Liver (tissue), 9 donors: ENCODE data around the gene ERCC6L2. TPM values are rescaled to one million over a fixed set of nuclear protein-coding genes. Genes with fewer than 3 reads are reported as not detected.

Source experiments
- DNase-seq: peaks from one replicate; pipeline ENCODE4 v3.0.0-alpha.2; 2017; ENCODE audit warnings: low spot score
- H3K27ac ChIP-seq, 2 donors: one replicate each; pipeline ENCODE4 v1.7.0; 2013; ENCODE audit warnings: inconsistent platforms in 2 of 2, low read length in 2 of 2, control low read depth in 1 of 2, low read depth in 1 of 2, mild to moderate bottlenecking in 1 of 2
- H3K27me3 ChIP-seq, 4 donors: one replicate each; pipeline versions ENCODE4 v1.6.1 to v1.7.0; 2013; ENCODE audit warnings: low read length in 3 of 4, inconsistent platforms in 1 of 4, mild to moderate bottlenecking in 1 of 4, moderate library complexity in 1 of 4; ENCODE audit not compliant: control insufficient read depth in 4 of 4, insufficient read depth in 4 of 4
- H3K36me3 ChIP-seq, 4 donors: one replicate each; pipeline versions ENCODE4 v1.6.1 to v1.7.0; 2013; ENCODE audit warnings: low read length in 3 of 4, mild to moderate bottlenecking in 3 of 4, low read depth in 1 of 4, moderate library complexity in 1 of 4; ENCODE audit not compliant: control insufficient read depth in 4 of 4, insufficient read depth in 3 of 4
- H3K4me1 ChIP-seq, 4 donors: one replicate each; pipeline versions ENCODE4 v1.6.1 to v1.7.0; 2013; ENCODE audit warnings: low read length in 3 of 4, mild to moderate bottlenecking in 3 of 4, moderate library complexity in 1 of 4; ENCODE audit not compliant: control insufficient read depth in 4 of 4, insufficient read depth in 4 of 4
- H3K4me3 ChIP-seq, 3 donors: one replicate each; pipeline versions ENCODE4 v1.6.1 to v1.7.0; 2013; ENCODE audit warnings: low read length in 3 of 3, control low read depth in 1 of 3, low read depth in 1 of 3, mild to moderate bottlenecking in 1 of 3
- H3K9ac ChIP-seq, 2 donors: one replicate each; pipeline ENCODE4 v1.7.0; 2013; ENCODE audit warnings: low read length in 2 of 2, mild to moderate bottlenecking in 2 of 2, moderate library complexity in 2 of 2, control low read depth in 1 of 2, low read depth in 1 of 2
- H3K9me3 ChIP-seq, 4 donors: one replicate each; pipeline versions ENCODE4 v1.6.1 to v1.7.0; 2013; ENCODE audit warnings: low read length in 3 of 4; ENCODE audit not compliant: control insufficient read depth in 4 of 4
- EGR1 ChIP-seq, 2 donors: IDR thresholded peaks; 2 replicates each; pipeline ENCODE4 v1.6.1; 2016 to 2018; ENCODE audit warnings: antibody characterized with exemption in 2 of 2, low read depth in 2 of 2
- FOXA1 ChIP-seq: IDR thresholded peaks from 2 replicates; pipeline ENCODE4 v1.6.1; 2016; ENCODE audit warnings: antibody characterized with exemption
- FOXA2 ChIP-seq: IDR thresholded peaks from 2 replicates; pipeline ENCODE4 v1.6.1; 2016; ENCODE audit warnings: antibody characterized with exemption
- GABPA ChIP-seq, 2 donors: IDR thresholded peaks in 1 of 2; conservative IDR thresholded peaks in 1 of 2; 2 replicates each; pipeline ENCODE4 v1.6.1; 2016; ENCODE audit warnings: antibody characterized with exemption in 2 of 2, mild to moderate bottlenecking in 1 of 2, moderate library complexity in 1 of 2
- HNF4A ChIP-seq, 2 donors: conservative IDR thresholded peaks; 2 replicates each; pipeline ENCODE4 v1.6.1; 2016; ENCODE audit warnings: antibody characterized with exemption in 2 of 2, mild to moderate bottlenecking in 2 of 2
- HNF4G ChIP-seq: IDR thresholded peaks from 2 replicates; pipeline ENCODE4 v1.6.1; 2016; ENCODE audit warnings: antibody characterized with exemption
- JUND ChIP-seq, 2 donors: IDR thresholded peaks; 2 replicates each; pipeline ENCODE4 v1.6.1; 2016; ENCODE audit warnings: antibody characterized with exemption in 2 of 2
- NR2F2 ChIP-seq: IDR thresholded peaks from 2 replicates; pipeline ENCODE4 v1.6.1; 2016; ENCODE audit warnings: antibody characterized with exemption
- RAD21 ChIP-seq, 2 donors: IDR thresholded peaks; 2 replicates each; pipeline ENCODE4 v1.6.1; 2016; ENCODE audit warnings: antibody characterized with exemption in 2 of 2, mild to moderate bottlenecking in 2 of 2
- RXRA ChIP-seq, 2 donors: IDR thresholded peaks; 2 replicates each; pipeline ENCODE4 v1.6.1; 2017 to 2018; ENCODE audit warnings: antibody characterized with exemption in 2 of 2, mild to moderate bottlenecking in 1 of 2
- SP1 ChIP-seq: IDR thresholded peaks from 2 replicates; pipeline ENCODE4 v1.6.1; 2018; ENCODE audit warnings: antibody characterized with exemption, mild to moderate bottlenecking
- TAF1 ChIP-seq: conservative IDR thresholded peaks from 2 replicates; pipeline ENCODE4 v1.6.1; 2016; ENCODE audit warnings: antibody characterized with exemption, mild to moderate bottlenecking
- YY1 ChIP-seq: IDR thresholded peaks from 2 replicates; pipeline ENCODE4 v1.6.1; 2016; ENCODE audit warnings: antibody characterized with exemption, mild to moderate bottlenecking
- WGBS: extraction: QIAGEN DNeasy Blood & Tissue Kit; methylation state at CpG from one replicate; pipeline ENCODE4 v1.1.7; 2013; 5-methylcytosine and 5-hydroxymethylcytosine counted together
- polyA plus RNA-seq, 2 donors: library from polyadenylated mRNA; stranded (reverse) in 1 of 2; unstranded in 1 of 2; fragments of 200-250 nt in 1 of 2; fragments of >200 nt in 1 of 2; fragmentation: Nextera tagmentation in 1 of 2; extraction: Ambion mirVana in 1 of 2; gene quantifications; one replicate each; pipeline versions ENCODE4 v1.2.1 to v1.2.3, GENCODE V29; 2013 to 2015
- total RNA-seq, 2 donors: library from RNA; depleted of rRNA; stranded (reverse); fragments of >200 nt; gene quantifications; one replicate each; pipeline ENCODE4 v1.2.3, GENCODE V29; 2014
- TF ChIP-seq, protein P1 (sequence below): IDR thresholded peaks from 2 replicates; pipeline ENCODE4 v1.6.1; 2016; ENCODE audit warnings: antibody characterized with exemption
- TF ChIP-seq, protein P2 (sequence below): IDR thresholded peaks from 2 replicates; pipeline ENCODE4 v1.6.1; 2016; ENCODE audit warnings: antibody characterized with exemption, mild to moderate bottlenecking
- TF ChIP-seq, protein P3 (sequence below): fragments of 150-350 bp; IDR thresholded peaks from 2 replicates; pipeline ENCODE4 v1.5.1; 2017; ENCODE audit warnings: improper control_type of control experiment, low read depth, low read length; ENCODE audit not compliant: missing input control
- TF ChIP-seq, protein P4 (sequence below): IDR thresholded peaks from 2 replicates; pipeline ENCODE4 v1.6.1; 2016; ENCODE audit warnings: antibody characterized with exemption
- TF ChIP-seq, protein P5 (sequence below): IDR thresholded peaks from 2 replicates; pipeline ENCODE4 v1.6.1; 2016; ENCODE audit warnings: antibody characterized with exemption
- donor health status: healthy.
- donor health status: healthy.
- donor health status: healthy.
- donor health status: healthy.
- donor health status: healthy.

ERCC6L2 gene
- total and polyA plus RNA-seq, 4 donors, result 4.7 to 46.0 (median 22.0) TPM

DNA sequence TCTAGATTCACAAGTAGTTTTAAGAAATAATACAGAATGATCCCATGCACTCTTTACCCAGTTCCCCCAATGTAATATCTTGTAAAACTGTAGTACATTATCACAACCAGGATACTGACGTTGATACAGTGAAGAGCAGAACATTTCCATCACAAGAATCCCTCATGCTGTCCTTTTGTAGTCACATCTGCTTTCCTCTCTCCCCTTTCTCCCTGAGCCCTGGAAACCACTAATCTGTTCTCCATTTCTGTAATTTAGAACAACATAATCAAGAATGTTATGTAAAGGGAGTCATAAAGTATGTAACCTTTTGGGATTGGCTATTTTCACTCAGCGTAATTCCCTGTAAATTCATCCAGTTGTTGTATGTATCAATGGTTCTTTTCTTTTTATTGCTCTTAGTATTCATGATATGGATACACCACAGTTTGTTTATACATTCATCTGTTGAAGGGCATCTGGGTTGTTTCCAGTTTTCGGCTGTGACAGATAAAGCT lies 61.1 kb downstream of the ERCC6L2 start:
- no peak for TF ChIP-seq FOXA1
- no peak for TF ChIP-seq YY1
- no peak for TF ChIP-seq RXRA (IDR thresholded peaks at IDR 0.05)
- no peak for TF ChIP-seq HNF4A (conservative IDR thresholded peaks at IDR 0.05)
- no peak for TF ChIP-seq JUND (IDR thresholded peaks at IDR 0.05)
- TF ChIP-seq, protein P1, sequence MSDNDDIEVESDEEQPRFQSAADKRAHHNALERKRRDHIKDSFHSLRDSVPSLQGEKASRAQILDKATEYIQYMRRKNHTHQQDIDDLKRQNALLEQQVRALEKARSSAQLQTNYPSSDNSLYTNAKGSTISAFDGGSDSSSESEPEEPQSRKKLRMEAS, result no peak
- TF ChIP-seq, protein P2, sequence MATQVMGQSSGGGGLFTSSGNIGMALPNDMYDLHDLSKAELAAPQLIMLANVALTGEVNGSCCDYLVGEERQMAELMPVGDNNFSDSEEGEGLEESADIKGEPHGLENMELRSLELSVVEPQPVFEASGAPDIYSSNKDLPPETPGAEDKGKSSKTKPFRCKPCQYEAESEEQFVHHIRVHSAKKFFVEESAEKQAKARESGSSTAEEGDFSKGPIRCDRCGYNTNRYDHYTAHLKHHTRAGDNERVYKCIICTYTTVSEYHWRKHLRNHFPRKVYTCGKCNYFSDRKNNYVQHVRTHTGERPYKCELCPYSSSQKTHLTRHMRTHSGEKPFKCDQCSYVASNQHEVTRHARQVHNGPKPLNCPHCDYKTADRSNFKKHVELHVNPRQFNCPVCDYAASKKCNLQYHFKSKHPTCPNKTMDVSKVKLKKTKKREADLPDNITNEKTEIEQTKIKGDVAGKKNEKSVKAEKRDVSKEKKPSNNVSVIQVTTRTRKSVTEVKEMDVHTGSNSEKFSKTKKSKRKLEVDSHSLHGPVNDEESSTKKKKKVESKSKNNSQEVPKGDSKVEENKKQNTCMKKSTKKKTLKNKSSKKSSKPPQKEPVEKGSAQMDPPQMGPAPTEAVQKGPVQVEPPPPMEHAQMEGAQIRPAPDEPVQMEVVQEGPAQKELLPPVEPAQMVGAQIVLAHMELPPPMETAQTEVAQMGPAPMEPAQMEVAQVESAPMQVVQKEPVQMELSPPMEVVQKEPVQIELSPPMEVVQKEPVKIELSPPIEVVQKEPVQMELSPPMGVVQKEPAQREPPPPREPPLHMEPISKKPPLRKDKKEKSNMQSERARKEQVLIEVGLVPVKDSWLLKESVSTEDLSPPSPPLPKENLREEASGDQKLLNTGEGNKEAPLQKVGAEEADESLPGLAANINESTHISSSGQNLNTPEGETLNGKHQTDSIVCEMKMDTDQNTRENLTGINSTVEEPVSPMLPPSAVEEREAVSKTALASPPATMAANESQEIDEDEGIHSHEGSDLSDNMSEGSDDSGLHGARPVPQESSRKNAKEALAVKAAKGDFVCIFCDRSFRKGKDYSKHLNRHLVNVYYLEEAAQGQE, result no peak
- TF ChIP-seq, protein P3, sequence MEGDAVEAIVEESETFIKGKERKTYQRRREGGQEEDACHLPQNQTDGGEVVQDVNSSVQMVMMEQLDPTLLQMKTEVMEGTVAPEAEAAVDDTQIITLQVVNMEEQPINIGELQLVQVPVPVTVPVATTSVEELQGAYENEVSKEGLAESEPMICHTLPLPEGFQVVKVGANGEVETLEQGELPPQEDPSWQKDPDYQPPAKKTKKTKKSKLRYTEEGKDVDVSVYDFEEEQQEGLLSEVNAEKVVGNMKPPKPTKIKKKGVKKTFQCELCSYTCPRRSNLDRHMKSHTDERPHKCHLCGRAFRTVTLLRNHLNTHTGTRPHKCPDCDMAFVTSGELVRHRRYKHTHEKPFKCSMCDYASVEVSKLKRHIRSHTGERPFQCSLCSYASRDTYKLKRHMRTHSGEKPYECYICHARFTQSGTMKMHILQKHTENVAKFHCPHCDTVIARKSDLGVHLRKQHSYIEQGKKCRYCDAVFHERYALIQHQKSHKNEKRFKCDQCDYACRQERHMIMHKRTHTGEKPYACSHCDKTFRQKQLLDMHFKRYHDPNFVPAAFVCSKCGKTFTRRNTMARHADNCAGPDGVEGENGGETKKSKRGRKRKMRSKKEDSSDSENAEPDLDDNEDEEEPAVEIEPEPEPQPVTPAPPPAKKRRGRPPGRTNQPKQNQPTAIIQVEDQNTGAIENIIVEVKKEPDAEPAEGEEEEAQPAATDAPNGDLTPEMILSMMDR, result no peak
- no peak for TF ChIP-seq HNF4G
- TF ChIP-seq, protein P4, sequence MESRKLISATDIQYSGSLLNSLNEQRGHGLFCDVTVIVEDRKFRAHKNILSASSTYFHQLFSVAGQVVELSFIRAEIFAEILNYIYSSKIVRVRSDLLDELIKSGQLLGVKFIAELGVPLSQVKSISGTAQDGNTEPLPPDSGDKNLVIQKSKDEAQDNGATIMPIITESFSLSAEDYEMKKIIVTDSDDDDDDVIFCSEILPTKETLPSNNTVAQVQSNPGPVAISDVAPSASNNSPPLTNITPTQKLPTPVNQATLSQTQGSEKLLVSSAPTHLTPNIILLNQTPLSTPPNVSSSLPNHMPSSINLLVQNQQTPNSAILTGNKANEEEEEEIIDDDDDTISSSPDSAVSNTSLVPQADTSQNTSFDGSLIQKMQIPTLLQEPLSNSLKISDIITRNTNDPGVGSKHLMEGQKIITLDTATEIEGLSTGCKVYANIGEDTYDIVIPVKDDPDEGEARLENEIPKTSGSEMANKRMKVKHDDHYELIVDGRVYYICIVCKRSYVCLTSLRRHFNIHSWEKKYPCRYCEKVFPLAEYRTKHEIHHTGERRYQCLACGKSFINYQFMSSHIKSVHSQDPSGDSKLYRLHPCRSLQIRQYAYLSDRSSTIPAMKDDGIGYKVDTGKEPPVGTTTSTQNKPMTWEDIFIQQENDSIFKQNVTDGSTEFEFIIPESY, result no peak
- no peak for TF ChIP-seq NR2F2
- no peak for TF ChIP-seq RAD21 (IDR thresholded peaks at IDR 0.05)
- TF ChIP-seq EGR1 (IDR thresholded peaks at IDR 0.05; ENCODE audit: low read depth in 2 of 2), result no peak
- TF ChIP-seq, protein P5, sequence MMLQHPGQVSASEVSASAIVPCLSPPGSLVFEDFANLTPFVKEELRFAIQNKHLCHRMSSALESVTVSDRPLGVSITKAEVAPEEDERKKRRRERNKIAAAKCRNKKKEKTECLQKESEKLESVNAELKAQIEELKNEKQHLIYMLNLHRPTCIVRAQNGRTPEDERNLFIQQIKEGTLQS, result no peak
- TF ChIP-seq SP1, result no peak
- TF ChIP-seq FOXA2, result no peak
- peaks cover 2 to 14% (median 10%) of the 10 kb centered on the region in 4 donors for H3K36me3 ChIP-seq
- no peak overlapping the region for H3K4me3 ChIP-seq
- 87% methylated on average over 3 of the region's 3 CpGs for WGBS
- no peaks in the 10 kb centered on the region for H3K9me3 ChIP-seq
- no peaks in the 10 kb centered on the region for H3K4me1 ChIP-seq
- H3K9ac ChIP-seq, result no peak overlapping the region
- H3K27me3 ChIP-seq, result no peaks in the 10 kb centered on the region
- DNase-seq, result no peak
- no peak overlapping the region for H3K27ac ChIP-seq

DNA sequence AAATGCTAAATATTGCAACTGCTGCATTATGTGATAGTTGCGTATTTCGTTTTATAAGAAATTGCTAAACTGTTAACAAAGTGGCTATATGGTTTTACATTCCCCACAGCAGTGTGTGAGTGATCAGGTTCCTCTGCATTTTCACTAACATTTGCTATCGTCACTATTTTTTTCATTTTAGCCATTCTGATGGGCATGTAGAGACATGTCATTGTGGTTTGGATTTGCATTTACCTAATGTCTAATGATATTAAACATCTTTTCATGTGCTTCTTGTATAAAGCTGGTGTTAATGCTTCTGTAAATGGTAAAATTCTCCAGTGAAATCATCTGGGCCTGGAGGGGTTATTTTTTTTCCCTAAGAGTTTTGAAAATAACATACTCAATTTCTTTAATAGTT lies 61.6 kb downstream of the ERCC6L2 start:
- H3K27me3 ChIP-seq, result no peaks in the 10 kb centered on the region
- 90% methylated on average over 3 of the region's 3 CpGs for WGBS
- no peaks in the 10 kb centered on the region for H3K9me3 ChIP-seq
- no peak for DNase-seq
- H3K27ac ChIP-seq, result no peak overlapping the region
- no peak overlapping the region for H3K4me3 ChIP-seq
- no peak overlapping the region for H3K9ac ChIP-seq
- no peaks in the 10 kb centered on the region for H3K4me1 ChIP-seq
- H3K36me3 ChIP-seq, result peaks cover 5 to 16% (median 10%) of the 10 kb centered on the region in 4 donors
- TF ChIP-seq SP1 (no peak), TAF1 (no peak), RXRA (IDR thresholded peaks at IDR 0.05) (no peak), FOXA2 (no peak), YY1 (no peak), GABPA (IDR thresholded peaks at IDR 0.05 in 1 of 2, conservative IDR thresholded peaks at IDR 0.05 in 1 of 2) (no peak), JUND (IDR thresholded peaks at IDR 0.05) (no peak)
- TF ChIP-seq, protein P5, result no peak
- TF ChIP-seq, protein P1, result no peak
- TF ChIP-seq, protein P3, result no peak
- TF ChIP-seq, protein P4, result no peak
